GM19238 (cell line): ENCODE data around the gene MAP2K1.
A peak's percentile ranks its signal among the peaks of the same experiment; 100 is the strongest.
"Not testable (repeated sequence)": the region's sequence is repeated elsewhere in the genome, so short reads cannot be mapped to it uniquely, and the experiment has no call there.

Experiments used
- DNase-seq: peaks from one replicate; pipeline ENCODE4 v3.0.0; 2011; ENCODE audit warnings: low spot score; ENCODE audit not compliant: insufficient read length

MAP2K1 gene

GRCh38 chr15:66386204-66387123 is at the start of gene MAP2K1:
TSS of gene MAP2K1 (plus strand) at chr15:66386912. CDS start at chr15:66387348, 436 bp downstream.
- peak; percentile 86 for DNase-seq

GRCh38 chr15:66348530-66348929 is 38.2 kb upstream of the MAP2K1 start:
- DNase-seq: not testable (repeated sequence)

DNA sequence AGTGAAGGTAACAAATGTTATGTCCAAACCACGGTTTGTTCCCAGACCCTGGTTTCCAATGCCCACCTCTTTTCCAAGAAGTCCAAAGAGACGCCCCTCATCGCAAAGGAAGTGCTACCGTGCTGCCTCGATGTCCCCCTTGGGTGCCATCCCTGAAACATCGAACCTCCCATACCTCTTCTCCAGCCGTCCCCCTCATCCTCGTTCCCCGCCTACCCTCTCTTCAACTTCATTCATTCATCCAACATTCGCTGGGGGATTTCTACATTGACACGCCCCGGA is 30.7 kb upstream of the MAP2K1 start:
- no peak for DNase-seq

DNA sequence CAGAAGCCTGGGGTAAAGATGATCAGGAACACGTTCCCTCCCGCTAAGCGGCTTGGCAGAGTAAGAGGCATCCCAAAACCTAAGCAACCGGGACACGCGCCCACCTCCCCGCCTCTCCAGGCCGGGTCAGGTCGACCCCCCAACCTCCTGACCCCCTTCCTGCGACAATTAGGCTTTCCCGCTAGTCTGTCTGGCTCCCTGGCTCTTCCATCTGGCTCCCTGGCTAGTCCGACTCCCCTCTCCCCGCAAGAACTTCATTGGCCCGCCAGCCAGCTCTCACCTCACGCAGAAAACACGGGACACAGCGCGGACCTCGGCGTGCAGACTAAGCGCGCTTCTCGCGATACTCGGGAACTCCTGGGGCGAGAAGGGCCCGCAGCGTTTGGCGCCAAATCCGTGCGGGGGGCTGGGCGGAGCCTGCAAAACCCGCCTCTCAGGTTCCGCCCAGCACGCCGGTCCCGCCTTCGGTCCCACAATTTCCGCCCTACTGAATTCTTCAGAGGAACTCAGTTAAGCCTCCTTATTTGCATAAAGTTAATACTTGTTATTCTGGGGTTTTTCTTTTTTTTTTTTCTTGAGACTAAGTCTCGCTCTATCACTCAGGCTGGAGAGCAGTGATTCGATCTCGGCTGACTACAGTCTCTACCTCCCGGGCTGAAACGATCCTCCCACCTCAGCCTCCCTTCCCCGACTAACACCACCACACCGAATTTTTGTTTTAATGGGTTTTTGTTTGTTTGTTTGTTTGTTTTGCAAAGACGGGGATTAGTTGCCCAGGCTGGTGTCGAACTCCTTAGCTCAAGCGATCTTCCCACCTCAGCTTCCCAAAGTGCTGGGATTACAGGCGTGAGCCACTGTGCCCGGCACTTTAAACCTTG is 30.1 kb upstream of the MAP2K1 start, which contains the start of gene TIPIN:
TIPIN (minus strand) TSS at position 327 of the 878 bp plus-strand sequence. CDS start 3,738 bp downstream, outside the sequence.
- peak; percentile 84 for DNase-seq

- DNase-seq: no peak
Measured at GRCh38 chr15:66359740-66360139, 27.0 kb upstream of the MAP2K1 start.

DNA sequence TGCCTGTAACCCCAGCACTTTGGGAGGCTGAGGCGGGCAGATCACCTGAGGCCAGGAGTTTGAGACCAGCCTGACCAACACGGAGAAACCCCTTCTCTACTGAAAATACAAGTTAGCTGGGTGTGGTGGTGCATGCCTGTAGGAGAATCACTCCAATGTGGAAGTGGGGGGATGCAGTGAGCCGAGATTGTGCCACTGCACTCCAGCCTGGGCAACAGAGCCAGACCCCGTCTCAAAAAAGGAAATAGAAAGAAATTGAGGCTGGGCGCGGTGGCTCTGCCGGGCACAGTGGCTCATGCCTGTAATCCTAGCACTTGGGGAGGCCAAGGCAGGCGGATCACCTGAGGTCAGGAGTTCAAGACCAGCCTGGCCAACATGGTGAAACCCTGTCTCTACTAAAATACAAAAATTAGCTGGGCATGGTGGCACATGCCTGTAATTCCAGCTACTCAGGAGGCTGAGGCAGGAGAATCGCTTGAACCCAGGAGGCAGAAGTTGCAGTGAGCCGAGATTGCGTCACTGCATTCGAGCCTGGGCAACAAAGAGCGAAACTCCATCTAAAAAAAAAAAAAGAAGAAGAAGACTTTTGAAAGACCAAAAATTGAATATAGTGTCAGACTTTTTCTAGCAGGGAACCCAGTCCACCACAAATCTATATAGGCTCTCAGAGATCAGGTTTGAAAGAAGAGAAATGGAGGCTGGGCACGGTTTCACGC is 24.8 kb upstream of the MAP2K1 start:
- not testable (repeated sequence) for DNase-seq

DNA sequence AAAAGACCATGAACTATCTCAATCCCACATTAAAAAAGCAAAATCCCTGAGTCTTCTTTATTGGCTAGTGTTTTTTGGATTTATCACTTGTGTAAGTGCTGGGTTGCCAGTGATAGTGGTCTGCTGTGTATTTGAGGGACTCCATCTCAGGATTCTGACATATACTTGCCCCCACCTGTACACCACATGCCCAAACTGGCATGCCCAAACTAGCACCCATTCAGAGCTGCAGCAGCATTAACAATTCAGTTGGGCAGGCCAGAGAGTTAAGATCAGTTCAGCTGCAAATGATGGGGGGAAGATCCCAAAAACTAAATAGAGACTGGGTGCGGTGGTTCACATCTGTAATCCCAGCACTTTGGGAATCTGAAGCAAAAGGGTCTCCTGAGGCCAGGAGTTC is 23.9 kb upstream of the MAP2K1 start:
- DNase-seq: no peak

- no peak for DNase-seq
Measured at GRCh38 chr15:66364944-66365528, 21.7 kb upstream of the MAP2K1 start.

DNA sequence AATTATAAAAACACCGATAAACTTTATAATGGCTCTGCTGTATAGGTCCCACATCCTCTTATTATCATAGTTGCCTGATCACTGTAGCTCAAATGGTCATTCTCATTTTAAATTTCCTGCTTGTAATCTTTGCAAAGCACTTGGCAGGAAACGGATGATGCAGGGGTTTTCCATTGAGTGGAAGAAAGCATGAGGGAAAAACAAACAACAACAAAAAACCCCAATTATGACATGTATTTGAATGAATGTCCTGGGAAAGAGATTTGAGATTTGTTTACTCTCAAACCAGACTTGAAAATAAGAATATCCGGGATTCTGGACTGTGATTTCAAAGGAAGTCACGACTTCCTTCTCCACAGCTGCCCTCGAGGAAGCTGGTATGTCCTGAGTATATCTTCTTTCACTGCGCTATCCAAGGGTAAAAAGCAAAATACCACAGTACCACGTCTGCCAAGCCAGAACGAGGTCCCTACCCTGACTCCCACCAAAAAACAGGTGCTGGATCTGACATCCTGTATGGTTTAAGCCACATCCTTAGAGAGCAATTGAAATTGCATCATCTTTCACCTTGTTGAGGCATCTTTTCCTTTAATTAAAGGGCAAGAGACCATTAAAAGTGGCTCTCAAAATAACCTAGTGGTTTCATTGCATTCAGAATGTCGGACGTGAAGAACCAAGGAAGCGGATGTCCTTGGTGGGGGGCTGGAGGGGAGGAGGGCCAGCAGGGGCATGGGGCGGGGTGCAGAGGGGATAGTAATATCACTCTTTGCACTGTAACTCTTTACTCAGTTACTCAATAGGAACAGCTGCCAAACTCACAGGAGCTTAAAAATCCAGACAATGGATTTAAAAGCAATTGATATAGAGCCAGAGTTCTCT is 16.7 kb upstream of the MAP2K1 start:
- peak; percentile 52 for DNase-seq

GRCh38 chr15:66374179-66374578 is 12.5 kb upstream of the MAP2K1 start:
- DNase-seq: no peak

DNA sequence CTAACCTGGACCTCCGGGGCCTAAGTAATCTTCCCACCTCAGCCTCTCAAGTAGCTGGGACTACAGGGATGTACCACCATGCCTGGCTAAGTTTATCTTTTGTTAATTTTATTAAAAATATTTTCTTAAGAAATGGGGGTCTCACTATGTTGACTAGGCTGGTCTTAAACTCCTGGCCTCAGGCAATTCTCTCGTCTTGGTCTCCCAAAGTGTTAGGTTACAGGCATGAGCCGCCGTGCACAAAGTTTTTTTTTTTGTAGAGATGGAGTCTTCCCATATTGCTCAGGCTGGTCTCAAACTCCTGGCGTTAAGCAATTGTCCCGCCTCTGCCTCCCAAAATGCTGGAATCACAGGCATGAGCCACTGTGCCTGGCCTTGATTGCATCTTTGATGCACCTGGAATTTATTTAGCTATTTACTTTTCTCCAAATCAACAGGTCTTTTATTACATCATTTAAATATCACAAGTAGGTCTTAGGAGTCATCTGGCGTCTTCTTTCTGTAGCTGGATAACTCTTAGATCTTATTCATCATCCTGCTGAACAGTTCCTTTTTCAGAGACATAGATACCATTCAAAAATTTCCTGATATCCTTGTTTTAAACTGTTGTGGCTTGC is 7.8 kb upstream of the MAP2K1 start:
- no peak for DNase-seq

GRCh38 chr15:66381376-66381775 is 5.3 kb upstream of the MAP2K1 start:
- not testable (repeated sequence) for DNase-seq

GRCh38 chr15:66387163-66388042 is 691 bp downstream of the MAP2K1 start:
- DNase-seq: no peak

DNA sequence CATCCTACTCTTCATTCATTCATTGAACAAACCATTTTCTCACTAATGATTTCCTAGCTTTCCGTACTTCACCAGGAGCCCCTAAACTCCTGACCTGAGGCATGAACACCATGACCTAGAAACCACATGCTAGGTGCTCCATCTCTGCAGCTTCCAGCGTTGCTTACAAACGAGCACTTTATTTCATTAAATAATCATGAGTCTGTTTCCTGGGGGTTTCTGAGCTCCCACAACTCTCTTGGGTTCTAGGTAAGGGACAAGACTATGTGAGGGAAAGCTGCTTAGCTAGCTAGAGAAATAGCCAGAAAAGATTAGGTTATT is 1.3 kb downstream of the MAP2K1 start:
- DNase-seq: no peak

DNA sequence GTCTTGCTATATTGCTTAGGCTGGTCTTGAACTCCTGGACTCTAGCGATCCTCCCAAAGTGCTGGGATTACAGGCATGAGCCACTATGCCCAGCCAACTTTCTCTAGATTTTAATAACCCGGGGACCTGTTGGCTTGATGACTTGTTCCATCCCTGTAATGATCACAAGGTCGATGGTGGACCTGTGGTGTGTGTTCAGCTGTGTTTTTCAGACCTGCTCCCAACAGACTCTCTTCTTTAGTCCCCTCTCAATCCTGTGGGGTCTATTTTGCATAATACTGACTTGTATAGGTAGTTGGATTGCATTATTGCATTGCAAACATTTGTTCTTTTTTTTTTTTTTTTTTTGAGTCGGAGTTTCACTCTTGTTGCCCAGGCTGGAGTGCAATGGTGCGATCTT is 1.9 kb downstream of the MAP2K1 start:
- DNase-seq: no peak

- DNase-seq: no peak
Measured at GRCh38 chr15:66389098-66389858, 2.6 kb downstream of the MAP2K1 start.

DNA sequence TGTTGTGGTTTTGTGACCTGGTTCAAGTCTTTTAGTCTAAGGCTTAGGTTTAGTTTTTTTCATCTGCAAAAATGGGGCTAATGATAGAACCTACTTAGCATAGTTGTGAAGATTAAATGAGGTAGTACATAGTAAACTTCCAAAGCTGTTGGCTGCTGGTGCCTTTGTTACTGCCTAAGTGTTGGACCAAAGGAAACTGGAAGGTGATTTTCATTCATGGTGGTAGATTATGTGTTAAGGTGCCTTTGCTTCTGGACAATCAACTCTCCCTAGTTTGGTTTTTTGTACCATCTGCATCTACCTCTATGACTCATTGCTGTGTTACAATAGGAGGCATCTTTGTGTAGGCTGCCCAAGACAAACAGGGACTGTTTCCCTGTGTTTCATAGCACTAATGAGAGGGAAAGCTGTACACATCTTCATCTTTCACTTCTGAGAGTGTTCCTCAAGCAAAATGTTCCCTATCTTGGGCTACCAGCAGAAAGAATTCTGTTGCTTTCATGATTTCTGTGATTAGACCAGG is 3.2 kb downstream of the MAP2K1 start:
- DNase-seq: no peak

GRCh38 chr15:66390678-66391077 is 4.0 kb downstream of the MAP2K1 start:
- no peak for DNase-seq
